NCI-H2196 treated with DMSO at 0.1 percent for 48 hours (cell line): ENCODE data around the gene FOLR1.
"Not testable (repeated sequence)": the region's sequence is repeated elsewhere in the genome, so short reads cannot be mapped to it uniquely, and the experiment has no call there.

Source experiments
- DNase-seq: peaks from one replicate; lab custom pipeline; 2025; ENCODE audit not compliant: unreplicated experiment; lab: John Stamatoyannopoulos, UW

The FOLR1 gene

DNA sequence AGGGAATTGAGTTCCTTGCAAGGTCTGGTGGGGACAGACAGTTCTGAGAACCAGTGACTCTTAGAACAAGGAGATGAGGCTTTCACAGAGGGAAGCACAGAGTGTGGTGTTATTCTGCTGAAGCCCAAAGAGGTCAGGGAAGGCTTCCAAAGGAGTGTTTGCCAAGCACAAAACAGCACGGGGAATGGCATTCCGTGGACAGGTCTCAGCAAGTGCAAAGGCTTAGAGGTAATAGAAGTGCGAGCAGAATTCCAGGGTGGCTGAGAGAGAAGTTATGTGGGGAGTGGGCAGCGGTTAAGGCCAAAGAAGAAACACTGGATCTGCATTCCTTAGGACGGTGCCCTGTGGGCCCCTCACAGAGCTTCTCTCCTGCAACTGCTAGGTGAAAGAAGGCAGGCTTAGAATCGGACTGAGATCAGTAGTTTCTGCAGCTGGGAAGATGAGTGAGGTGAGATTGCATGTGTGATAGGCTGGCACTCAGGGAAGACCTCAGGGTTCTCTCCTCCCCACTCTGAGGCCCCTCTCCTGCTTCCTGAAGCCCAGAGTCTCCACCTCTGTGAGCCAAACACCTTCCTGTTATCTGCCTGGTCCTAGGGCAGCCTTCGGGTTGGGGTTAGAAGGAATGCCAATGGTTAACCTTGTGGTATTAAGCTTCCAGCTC lies 10.9 kb upstream of the FOLR1 start:
- not testable (repeated sequence) for DNase-seq

DNA sequence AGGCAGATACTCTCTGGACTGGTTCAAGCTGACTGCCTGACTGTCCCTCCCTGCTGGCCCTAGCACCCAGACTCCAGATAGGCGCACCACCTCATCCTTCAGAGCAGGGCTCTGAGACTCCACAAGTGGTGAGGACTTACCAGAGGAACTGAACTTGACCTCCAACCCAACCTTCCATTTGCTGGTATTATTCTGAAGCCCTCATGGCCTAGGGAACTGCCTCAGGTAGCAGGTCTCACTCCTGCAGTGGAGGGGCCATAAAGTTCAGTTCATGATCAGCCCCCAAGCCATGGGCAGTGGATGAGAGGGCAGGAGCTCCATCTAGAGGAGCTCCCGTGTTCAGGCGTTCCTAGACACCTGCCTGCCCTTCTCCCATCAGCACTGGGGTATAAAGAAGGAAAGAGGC lies 10.4 kb upstream of the FOLR1 start:
- DNase-seq: not testable (repeated sequence)

DNA sequence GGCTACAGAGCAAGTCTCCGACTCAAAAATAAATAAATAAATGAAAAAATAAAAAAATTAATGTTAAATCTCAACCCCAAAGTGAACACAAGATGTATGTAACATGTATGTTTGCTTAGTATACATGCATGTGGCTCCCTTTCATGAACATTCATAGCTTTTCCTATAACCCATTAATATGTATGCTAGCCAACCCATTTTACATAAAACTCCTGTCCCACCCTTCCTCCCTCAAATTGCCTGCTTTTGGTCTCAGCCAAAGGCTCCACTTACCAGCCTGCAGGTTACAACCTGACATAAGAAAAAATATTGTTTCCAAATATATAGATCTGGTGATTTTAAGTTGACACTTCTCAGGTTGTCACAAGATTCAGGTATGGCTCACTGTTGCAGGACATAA lies 3.7 kb upstream of the FOLR1 start:
- DNase-seq: no peak

DNA sequence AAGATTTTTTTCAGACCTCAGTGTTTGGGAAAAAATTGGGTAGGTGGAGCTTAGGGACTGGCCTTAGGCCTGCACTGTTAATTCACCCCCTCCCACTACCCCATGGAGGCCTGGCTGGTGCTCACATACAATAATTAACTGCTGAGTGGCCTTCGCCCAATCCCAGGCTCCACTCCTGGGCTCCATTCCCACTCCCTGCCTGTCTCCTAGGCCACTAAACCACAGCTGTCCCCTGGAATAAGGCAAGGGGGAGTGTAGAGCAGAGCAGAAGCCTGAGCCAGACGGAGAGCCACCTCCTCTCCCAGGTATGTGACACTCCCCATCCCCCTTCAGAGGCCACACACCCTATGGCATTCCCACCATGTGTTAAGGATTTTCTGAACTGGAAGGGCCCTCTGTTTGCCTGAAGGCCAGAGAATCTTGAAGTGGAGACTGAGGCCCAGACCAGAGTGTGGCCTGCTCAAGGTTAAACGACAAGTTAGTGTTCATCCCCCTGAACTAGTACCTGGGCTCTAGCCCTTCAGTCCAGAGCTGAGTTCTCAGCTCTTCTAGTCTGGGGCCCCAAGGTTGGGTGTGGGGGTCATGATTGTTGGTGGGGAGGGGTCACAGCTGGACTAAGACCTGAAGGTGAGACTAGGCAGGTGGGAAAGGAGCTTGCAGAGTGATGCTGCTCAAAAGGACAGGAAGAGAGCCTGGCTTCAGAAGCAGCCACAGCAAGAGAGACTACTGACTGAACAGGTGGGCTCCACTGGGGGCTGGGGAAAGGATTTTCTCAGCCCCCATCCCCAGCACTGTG lies 2.3 kb upstream of the FOLR1 start:
- DNase-seq: no peak

DNA sequence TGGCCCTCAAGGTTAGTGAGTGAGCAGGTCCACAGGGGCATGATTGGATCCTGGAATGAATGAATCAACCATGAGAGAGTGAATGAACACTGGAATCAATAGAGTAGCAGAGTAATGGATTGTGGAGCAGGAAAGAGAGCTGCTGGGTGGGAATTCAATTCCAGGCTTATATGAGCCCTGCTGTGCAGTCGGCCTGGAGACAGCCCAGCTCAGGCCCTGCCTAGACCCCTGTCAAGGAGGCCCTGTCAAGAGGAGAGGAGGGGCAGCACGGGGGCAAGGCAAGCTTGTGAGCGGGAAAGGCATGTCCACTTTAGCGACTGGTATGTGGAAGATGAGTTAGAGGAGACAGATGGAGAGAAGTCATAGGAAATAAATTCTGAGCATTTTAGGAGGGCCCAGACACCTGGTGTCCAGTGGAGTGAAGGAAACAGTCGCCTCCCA lies 1.3 kb upstream of the FOLR1 start:
- no peak for DNase-seq

DNA sequence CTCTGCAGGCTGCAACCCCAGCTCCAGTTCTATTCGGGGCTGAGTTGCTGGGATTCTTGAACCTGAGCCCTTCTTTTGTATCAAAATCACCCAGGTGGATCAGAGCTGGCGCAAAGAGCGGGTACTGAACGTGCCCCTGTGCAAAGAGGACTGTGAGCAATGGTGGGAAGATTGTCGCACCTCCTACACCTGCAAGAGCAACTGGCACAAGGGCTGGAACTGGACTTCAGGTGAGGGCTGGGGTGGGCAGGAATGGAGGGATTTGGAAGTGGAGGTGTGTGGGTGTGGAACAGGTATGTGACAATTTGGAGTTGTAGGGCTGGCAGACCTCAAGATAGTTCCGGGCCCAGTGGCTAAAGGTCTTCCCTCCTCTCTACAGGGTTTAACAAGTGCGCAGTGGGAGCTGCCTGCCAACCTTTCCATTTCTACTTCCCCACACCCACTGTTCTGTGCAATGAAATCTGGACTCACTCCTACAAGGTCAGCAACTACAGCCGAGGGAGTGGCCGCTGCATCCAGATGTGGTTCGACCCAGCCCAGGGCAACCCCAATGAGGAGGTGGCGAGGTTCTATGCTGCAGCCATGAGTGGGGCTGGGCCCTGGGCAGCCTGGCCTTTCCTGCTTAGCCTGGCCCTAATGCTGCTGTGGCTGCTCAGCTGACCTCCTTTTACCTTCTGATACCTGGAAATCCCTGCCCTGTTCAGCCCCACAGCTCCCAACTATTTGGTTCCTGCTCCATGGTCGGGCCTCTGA lies 3.8 kb downstream of the FOLR1 start:
- DNase-seq: no peak

DNA sequence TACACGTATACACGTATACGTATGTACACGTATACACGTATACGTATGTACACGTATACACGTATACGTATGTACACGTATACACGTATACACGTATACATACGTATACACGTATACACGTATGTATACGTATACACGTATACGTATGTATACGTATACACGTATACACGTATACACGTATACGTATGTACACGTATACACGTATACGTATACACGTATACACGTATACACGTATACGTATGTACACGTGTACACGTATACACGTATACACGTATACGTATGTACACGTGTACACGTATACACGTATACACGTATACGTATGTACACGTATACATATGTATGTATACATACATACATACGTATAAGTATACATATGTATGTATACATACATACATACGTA lies 9.5 kb downstream of the FOLR1 start:
- not testable (repeated sequence) for DNase-seq

DNA sequence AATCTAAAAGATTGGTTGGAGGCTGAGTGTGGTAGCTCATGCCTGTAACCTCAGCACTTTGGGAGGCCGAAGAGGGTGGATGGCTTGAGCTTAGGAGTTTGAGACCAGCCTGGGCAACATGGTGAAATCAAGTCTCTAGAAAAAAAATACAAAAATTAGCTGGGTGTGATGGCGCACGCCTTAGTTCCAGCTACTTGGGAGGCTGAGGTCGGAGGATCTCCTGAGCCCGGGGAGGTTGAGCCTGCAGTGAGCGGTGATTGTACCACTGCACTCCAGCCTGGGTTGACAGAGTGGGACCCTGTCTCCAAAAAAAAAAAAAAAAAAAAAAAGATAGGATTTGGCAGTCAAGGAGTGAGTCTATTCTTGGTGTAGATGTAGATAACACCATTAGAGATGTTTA lies 10.6 kb downstream of the FOLR1 start:
- DNase-seq: no peak

DNA sequence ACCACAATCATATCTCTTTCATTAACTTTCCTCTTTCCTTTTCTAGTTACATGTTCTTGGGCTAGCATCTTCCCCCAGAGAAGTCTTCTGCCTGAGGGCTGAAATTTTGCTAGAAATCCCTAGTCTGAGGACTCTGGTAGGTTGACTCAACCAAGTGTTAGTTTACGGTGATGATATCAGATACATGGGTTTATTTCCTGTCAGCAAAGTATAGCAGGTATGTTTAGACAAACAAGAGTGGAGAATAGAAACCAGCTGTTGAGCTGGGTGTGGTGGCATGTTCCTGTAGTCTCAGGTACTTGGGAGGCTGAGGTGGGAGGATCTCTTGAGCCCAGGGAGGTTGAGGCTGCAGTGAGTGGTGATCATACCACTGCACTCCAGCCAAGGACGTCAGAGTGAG lies 11.2 kb downstream of the FOLR1 start:
- no peak for DNase-seq

DNA sequence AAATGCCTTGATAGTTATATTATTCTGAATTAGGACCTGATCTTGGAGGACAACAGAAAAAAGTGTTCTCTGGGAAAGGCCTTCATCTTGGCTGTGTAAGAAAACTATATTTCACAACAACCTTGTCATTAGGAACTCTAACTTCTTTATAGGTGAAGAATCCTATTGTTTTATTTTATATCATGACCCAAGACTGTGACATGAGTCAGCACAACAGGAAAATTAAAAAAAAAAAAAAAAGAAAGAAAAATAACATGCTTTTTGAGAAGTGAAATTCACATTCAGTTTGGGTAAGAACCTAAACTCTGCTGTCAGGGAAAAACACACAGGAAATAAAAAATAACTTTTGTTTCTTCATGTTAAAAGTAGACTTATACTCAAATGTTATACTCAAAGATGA lies 12.9 kb downstream of the FOLR1 start:
- DNase-seq: no peak

DNA sequence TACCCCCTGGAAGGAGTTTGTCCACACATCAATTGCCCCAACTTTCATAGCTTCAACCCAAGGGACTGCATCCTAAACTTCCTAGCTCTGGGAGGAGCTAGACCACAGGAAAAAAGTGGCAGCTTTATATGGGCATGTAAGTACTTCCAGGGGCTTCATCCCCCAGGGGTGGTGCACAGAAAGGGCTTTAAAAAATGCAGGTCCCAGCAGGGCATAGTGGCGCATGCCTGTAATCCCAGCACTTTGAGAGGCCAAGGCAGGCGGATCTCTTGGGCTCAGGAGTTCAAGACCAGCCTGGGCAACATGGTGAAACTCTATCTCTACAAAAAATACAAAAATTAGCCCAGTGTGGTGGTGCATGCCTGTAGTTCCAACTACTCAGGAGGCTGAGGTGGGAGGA lies 14.9 kb downstream of the FOLR1 start:
- not testable (repeated sequence) for DNase-seq

DNA sequence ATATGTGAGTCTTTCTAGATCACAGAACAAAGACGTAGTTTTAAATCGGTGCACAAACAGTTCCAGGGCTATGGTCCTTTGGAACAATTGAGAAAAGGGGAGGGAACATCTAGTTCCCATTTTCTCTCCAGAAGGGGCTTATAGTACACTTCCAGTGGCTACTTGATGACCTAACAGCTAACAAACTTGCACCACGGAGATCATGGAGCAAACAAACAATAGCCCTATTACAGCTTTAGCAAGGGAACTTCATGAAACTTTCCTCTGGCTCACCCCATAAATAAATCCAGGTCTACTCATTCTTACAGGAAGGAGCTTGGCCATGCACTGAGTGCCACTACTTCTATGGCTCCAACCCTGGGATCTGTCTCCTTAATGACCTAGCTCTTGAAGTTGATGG lies 16.3 kb downstream of the FOLR1 start:
- DNase-seq: no peak

DNA sequence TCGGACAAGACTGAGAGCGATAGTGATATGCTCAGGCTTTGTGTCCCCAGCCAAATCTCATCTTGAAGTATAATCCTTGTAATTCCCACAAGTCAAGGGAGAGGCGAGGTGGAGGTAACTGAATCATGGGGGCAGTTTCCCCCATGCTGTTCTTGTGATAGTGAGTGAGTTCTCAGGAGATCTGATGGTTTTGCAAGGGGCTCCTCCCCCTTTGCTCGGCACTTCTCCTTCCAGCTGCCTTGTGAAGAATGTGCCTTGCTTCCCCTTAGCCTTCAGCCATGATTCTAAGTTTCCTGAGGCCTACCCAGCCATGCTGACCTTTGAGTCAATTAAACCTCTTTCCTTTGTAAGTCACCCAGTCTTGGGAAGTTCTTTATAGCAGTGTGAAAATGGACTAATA lies 17.2 kb downstream of the FOLR1 start:
- DNase-seq: no peak

DNA sequence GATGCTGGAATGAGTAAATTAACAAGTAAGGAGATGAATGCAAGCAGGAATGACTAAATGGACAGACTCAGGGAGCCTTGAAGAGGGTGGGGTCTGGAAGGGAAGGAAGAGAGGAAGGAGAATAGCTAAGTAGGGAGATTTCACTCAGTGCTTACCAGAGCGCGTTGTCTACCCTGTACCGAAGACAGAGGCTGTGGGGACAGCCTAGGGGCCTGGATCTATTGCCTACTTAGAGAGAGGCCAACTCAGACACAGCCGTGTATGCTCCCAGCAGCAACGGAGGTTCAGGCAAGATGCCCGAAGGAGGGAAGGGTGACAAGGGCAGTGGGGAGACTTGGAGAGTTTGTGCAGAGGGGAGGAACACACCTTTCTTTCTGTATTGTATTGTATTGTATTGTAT lies 24.7 kb downstream of the FOLR1 start, which contains the start of gene FOLR2:
Gene FOLR2 (plus strand): TSS at position 157 of the 400 bp plus-strand sequence. CDS start 1,791 bp downstream, outside the sequence.
- DNase-seq: no peak

DNA sequence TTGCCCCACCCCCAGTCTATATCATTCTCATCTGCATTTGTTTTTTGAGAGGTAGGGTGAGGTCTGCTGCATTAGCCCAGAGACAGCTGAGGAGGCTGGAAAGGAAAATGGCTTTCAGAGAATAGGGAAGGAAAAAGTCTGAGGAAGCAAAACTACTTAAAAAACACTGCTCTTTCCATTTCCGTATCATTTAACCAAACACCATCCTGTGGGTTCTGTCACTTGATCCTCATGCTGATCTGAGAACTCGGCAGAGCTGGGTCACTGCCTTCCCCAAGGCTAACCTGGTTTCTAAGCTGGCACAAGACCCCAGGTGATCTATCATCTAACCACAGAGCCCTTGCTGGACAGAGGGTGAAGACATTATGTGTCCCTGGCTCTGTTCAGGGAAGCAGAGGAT lies 25.9 kb downstream of the FOLR1 start:
- DNase-seq: no peak

DNA sequence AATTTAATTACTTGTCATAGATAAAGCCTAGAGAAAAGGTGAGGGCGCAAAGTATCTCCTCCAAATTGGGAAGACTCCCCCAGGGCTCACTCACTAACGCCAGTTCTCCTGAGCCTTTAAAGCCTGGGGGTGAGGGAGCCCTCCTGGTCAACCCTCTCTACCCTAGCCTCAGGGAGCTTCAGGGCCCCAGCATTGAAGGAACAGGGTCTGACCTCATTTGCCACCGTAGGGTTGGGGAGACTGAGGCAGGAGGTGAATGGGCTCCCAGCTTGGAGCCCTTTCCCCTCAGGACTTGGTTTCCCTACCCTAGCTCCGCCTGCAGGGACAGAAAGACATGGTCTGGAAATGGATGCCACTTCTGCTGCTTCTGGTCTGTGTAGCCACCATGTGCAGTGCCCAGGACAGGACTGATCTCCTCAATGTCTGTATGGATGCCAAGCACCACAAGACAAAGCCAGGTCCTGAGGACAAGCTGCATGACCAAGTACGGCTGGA lies 26.4 kb downstream of the FOLR1 start:
- DNase-seq: no peak

DNA sequence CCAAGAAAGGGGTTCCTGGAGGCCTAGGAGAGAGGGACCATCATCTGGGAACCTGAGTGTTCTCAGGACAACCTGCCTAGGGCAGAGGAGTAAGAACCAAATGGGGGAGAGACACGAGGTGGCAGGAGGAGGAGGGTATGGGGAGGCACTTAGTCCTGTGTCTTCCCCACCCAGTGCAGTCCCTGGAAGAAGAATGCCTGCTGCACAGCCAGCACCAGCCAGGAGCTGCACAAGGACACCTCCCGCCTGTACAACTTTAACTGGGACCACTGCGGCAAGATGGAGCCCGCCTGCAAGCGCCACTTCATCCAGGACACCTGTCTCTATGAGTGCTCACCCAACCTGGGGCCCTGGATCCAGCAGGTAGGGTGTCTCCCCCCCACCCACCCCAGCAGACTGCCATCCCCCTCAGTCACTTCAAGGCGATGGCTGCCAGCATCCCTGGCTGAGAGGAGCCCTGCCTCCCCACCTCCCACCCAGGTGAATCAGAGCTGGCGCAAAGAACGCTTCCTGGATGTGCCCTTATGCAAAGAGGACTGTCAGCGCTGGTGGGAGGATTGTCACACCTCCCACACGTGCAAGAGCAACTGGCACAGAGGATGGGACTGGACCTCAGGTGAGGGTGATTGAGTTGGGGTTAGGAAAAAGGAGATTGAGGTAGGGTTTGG lies 28.9 kb downstream of the FOLR1 start:
- no peak for DNase-seq

DNA sequence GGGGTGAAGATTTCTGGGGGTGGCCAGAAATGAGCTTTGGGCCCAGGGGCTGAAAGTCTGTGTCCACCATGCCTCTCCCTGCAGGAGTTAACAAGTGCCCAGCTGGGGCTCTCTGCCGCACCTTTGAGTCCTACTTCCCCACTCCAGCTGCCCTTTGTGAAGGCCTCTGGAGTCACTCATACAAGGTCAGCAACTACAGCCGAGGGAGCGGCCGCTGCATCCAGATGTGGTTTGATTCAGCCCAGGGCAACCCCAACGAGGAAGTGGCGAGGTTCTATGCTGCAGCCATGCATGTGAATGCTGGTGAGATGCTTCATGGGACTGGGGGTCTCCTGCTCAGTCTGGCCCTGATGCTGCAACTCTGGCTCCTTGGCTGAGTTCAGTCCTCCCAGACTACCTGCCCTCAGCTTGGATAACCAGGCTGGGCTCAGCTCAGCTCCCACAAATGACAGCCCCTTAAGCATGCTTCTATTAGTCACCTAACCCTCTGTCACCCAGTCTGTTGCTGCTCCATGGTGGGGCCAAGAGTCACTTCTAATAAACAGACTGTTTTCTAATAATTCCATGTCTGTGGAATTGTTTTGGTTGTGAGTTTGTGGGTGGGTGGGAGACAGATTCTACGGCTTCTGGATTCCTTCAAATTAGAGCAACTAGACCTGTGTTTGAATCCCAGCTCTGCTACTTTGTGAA lies 29.6 kb downstream of the FOLR1 start:
- no peak for DNase-seq

DNA sequence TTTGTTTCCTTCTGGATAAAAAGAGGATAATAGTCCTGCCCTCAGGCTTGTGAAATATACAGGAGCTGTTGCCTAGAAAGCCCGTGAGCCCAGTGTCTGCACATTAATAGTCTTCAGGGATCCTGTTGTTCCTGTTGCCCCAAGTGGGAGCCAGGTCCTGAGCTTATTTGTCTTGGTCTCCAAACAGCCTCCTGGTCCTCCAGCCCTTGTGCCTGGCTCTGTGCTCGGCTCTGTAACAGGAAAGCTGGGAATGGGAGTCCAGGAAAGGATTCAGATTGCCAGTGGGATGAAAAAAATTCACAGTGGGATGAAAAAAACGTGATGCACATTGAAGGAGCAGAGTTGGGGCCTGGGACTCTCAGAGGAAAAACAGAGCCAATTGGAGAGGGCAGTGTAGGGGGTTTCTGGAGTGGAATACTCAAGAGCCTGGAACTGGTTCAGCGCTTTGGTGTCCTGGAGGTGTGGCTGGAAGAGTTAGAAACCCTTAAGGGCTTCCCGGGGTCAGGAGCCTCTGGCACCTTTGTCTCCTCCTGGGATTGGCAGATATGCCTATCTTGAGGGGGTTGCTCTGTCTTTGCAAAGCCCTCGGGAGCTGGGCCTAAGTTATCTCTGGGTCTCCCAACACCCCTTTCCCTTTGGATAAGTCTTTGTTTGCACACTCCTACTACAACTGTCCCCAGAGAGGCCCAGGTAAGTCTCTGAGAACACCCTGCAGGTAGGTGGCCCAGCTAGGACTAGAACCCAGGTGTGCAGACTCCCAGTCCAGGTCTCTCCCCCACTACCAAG lies 30.4 kb downstream of the FOLR1 start:
- no peak for DNase-seq
